GM12878 (cell line): Measurements from ENCODE around the gene ITGB2. TPM values are rescaled to one million over a fixed set of nuclear protein-coding genes. Genes with fewer than 3 reads are reported as not detected.

Experiments
- ATAC-seq: fragments of 200-7000 bp; cut with Tn5 transposase; 3 replicates; pipeline ENCODE4 v1.9.1; 2020; ENCODE audit warnings: mild to moderate bottlenecking, moderate library complexity
- BruUV-seq: library from RNA; stranded (reverse); fragments of 400-500 nt; replicated peaks from 2 replicates; lab custom pipeline; 2021; lab: Mats Ljungman, UMichigan
- CTCF ChIA-PET: fragments of 300-600 bp; sonication (Branson Sonifier 250); formaldehyde crosslinking; extraction: SDS; loops from one replicate; lab custom pipeline; 2021; ENCODE audit warnings: inconsistent platforms; lab: Yijun Ruan, JAX
- POLR2A ChIA-PET: fragments of 350-600 bp; formaldehyde crosslinking; extraction: SDS; loops from one replicate; lab custom pipeline; 2021; ENCODE audit warnings: inconsistent platforms; lab: Charles Lee
- RAD21 ChIA-PET: fragments of 300-600 bp; sonication (Branson Sonifier 250); formaldehyde crosslinking; loops from one replicate; lab custom pipeline; 2023; ENCODE audit warnings: antibody characterized with exemption; ENCODE audit not compliant: unreplicated experiment; lab: Charles Lee
- SMC1A ChIA-PET: fragments of 300-600 bp; sonication (Branson Sonifier 250); formaldehyde crosslinking; loops from one replicate; lab custom pipeline; 2023; ENCODE audit not compliant: unreplicated experiment, uncharacterized antibody; lab: Charles Lee
- DNase-seq: peaks from one replicate; pipeline ENCODE4 v3.0.0-alpha.2; 2011; ENCODE audit warnings: low read depth, low spot score
- FAIRE-seq: peaks from 3 replicates; lab custom pipeline; 2011; peaks lifted over from hg19 to GRCh38; lab: Jason Lieb, UNC
- H2AFZ ChIP-seq: 2 replicates; pipeline ENCODE4 v1.6.0; 2011; ENCODE audit warnings: low read depth, low read length, control low read depth; ENCODE audit not compliant: control insufficient read depth
- H3K27ac ChIP-seq: 2 replicates; pipeline ENCODE4 v1.5.1; 2011; ENCODE audit warnings: control low read depth; ENCODE audit not compliant: control insufficient read depth, insufficient read depth
- H3K27me3 ChIP-seq, 2 experiments: replicated peaks in 1 of 2; 2 replicates each; pipeline versions ENCODE4 v1.6.0 to v1.6.1; 2011; ENCODE audit warnings: low read length in 1 of 2; ENCODE audit not compliant: control insufficient read depth in 2 of 2, insufficient read depth in 2 of 2
- H3K36me3 ChIP-seq, 2 experiments: 2 replicates each; pipeline ENCODE4 v1.5.1; 2011; ENCODE audit warnings: low read length in 1 of 2; ENCODE audit not compliant: control insufficient read depth in 2 of 2, insufficient read depth in 2 of 2
- H3K4me1 ChIP-seq: 2 replicates; pipeline ENCODE4 v1.6.1; 2011; ENCODE audit warnings: mild to moderate bottlenecking, low read length, moderate library complexity, mixed read lengths; ENCODE audit not compliant: control insufficient read depth, insufficient read depth
- H3K4me2 ChIP-seq: 2 replicates; pipeline ENCODE4 v1.6.0; 2011; ENCODE audit warnings: control low read depth; ENCODE audit not compliant: control insufficient read depth, insufficient read depth
- H3K4me3 ChIP-seq: fragments of 200-600 bp; sonication (generic); 2 replicates; pipeline ENCODE4 v1.5.1; 2016
- H3K79me2 ChIP-seq: 2 replicates; pipeline ENCODE4 v1.6.0; 2011; ENCODE audit warnings: low read length; ENCODE audit not compliant: control insufficient read depth, insufficient read depth
- H3K9ac ChIP-seq: 2 replicates; pipeline ENCODE4 v1.8.0; 2011; ENCODE audit warnings: low read length, control low read depth, mixed read lengths; ENCODE audit not compliant: control insufficient read depth, insufficient read depth
- H3K9me3 ChIP-seq: replicated peaks from 3 replicates; pipeline ENCODE4 v1.5.1; 2011; ENCODE audit warnings: mild to moderate bottlenecking, low read length; ENCODE audit not compliant: control insufficient read depth, insufficient read depth
- H4K20me1 ChIP-seq: 2 replicates; pipeline ENCODE4 v1.6.0; 2011; ENCODE audit not compliant: control insufficient read depth, insufficient read depth
- BCL11A ChIP-seq: IDR thresholded peaks from 2 replicates; pipeline ENCODE4 v1.6.1; 2011; ENCODE audit warnings: low read depth, low read length
- CHD1 ChIP-seq: IDR thresholded peaks from 2 replicates; pipeline ENCODE4 v1.6.1; 2012; ENCODE audit warnings: low read depth, low read length, improper control_type of control experiment
- E2F4 ChIP-seq: IDR thresholded peaks from 2 replicates; pipeline ENCODE4 v1.6.1; 2012; ENCODE audit warnings: low read depth, low read length, improper control_type of control experiment
- EZH2 ChIP-seq: IDR thresholded peaks from 2 replicates; pipeline ENCODE4 v1.6.1; 2012; ENCODE audit warnings: low read depth, mild to moderate bottlenecking, control low read depth, inconsistent platforms, low read length, borderline replicate concordance; ENCODE audit not compliant: control insufficient read depth
- FOXK2 ChIP-seq: fragments of 450-650 bp; IDR thresholded peaks from 2 replicates; pipeline ENCODE4 v1.6.1; 2017; ENCODE audit warnings: mild to moderate bottlenecking, moderate library complexity
- IKZF1 ChIP-seq: fragments of 450-650 bp; conservative IDR thresholded peaks from 2 replicates; pipeline ENCODE4 v1.6.1; 2017; ENCODE audit warnings: antibody characterized with exemption, mild to moderate bottlenecking
- KAT2A ChIP-seq: conservative IDR thresholded peaks from 2 replicates; pipeline ENCODE4 v1.6.1; 2011; ENCODE audit warnings: low read depth, low read length; ENCODE audit not compliant: control insufficient read depth
- MLLT1 ChIP-seq: fragments of 450-650 bp; IDR thresholded peaks from 2 replicates; pipeline ENCODE4 v1.6.1; 2016; ENCODE audit warnings: mild to moderate bottlenecking
- PBX3 ChIP-seq: IDR thresholded peaks from 2 replicates; pipeline ENCODE4 v1.6.1; 2011; ENCODE audit warnings: mild to moderate bottlenecking, low read depth, low read length, moderate library complexity; ENCODE audit not compliant: insufficient replicate concordance
- RUNX3 ChIP-seq: IDR thresholded peaks from 2 replicates; pipeline ENCODE4 v1.6.1; 2012; ENCODE audit warnings: low read length, inconsistent platforms
- SMAD1 ChIP-seq: fragments of 450-650 bp; IDR thresholded peaks from 2 replicates; pipeline ENCODE4 v1.6.1; 2018; ENCODE audit warnings: mild to moderate bottlenecking, low read depth; ENCODE audit not compliant: partially characterized antibody
- SREBF2 ChIP-seq: IDR thresholded peaks from 2 replicates; pipeline ENCODE4 v1.6.1; 2012; ENCODE audit warnings: mild to moderate bottlenecking, low read length
- ZNF217 ChIP-seq: fragments of 450-650 bp; IDR thresholded peaks from 2 replicates; pipeline ENCODE4 v1.6.1; 2017; ENCODE audit warnings: antibody characterized with exemption, mild to moderate bottlenecking
- ZSCAN29 ChIP-seq: fragments of 450-650 bp; IDR thresholded peaks from 2 replicates; pipeline ENCODE4 v1.6.1; 2017; ENCODE audit warnings: mild to moderate bottlenecking, moderate library complexity
- ZZZ3 ChIP-seq: IDR thresholded peaks from 2 replicates; pipeline ENCODE4 v1.6.1; 2011; ENCODE audit warnings: low read depth; ENCODE audit not compliant: control insufficient read depth, insufficient read length
- WGBS: methylation state at CpG from one replicate; pipeline ENCODE4 v1.1.6; 2016; ENCODE audit warnings: low lambda C conversion rate; ENCODE audit not compliant: insufficient replicate concordance, insufficient coverage; ENCODE audit errors: missing lambda C conversion rate; 5-methylcytosine and 5-hydroxymethylcytosine counted together
- in situ Hi-C: fragments of 300-500 bp; cut with MboI; formaldehyde crosslinking; loops from 9 replicates; pipeline ENCODE4 v1.14.3; 2018; ENCODE audit warnings: mixed read lengths
- intact Hi-C: fragments of 100-400 bp; cut with micrococcal nuclease; formaldehyde crosslinking; loops from one replicate; pipeline ENCODE4 v1.14.2; 2022; ENCODE audit not compliant: unreplicated experiment
- polyA plus RNA-seq, 11 experiments: library from polyadenylated mRNA; depleted of rRNA in 4 of 11; unstranded in 6 of 11; stranded (reverse) in 5 of 11; fragments of >200 nt; fragmentation: Nextera tagmentation in 4 of 11; fragmentation: Illumina TruSeq in 1 of 11; extraction: Ambion mirVana in 4 of 11; extraction: Trizol in 1 of 11; gene quantifications; 1 replicate in 1 of 11; 2 replicates in 10 of 11; pipeline versions ENCODE4 v1.2.1 to v1.2.3, GENCODE V29; 2011 to 2016; ENCODE audit warnings: inconsistent platforms in 2 of 11, missing spikeins in 2 of 11, low read depth in 1 of 11
- total RNA-seq, 4 experiments: library from RNA; depleted of rRNA in 3 of 4; stranded (reverse); fragments of >200 nt in 3 of 4; fragmentation: Illumina TruSeq in 1 of 4; extraction: Trizol in 1 of 4; gene quantifications; 2 replicates each; pipeline versions ENCODE4 v1.2.1 to v1.2.3, GENCODE V29; 2013 to 2021
- TF ChIP-seq, protein P1 (sequence below): fragments of 450-650 bp; IDR thresholded peaks from 2 replicates; pipeline ENCODE4 v1.6.1; 2017; ENCODE audit warnings: borderline replicate concordance
- TF ChIP-seq, protein P2 (sequence below): IDR thresholded peaks from 2 replicates; pipeline ENCODE4 v1.6.1; 2012; ENCODE audit warnings: low read depth, low read length, improper control_type of control experiment
- TF ChIP-seq, protein P3 (sequence below): fragments of 450-650 bp; IDR thresholded peaks from 2 replicates; pipeline ENCODE4 v1.6.1; 2017; ENCODE audit warnings: mild to moderate bottlenecking, low read depth, inconsistent platforms; ENCODE audit not compliant: poor library complexity, severe bottlenecking

Gene ITGB2
- total and polyA plus RNA-seq, 10 of the 15 experiments (the other 5 are each of a cell fraction or from before 2014, with no cell fraction given), result 8.0 to 172 (median 58.9) TPM

DNA sequence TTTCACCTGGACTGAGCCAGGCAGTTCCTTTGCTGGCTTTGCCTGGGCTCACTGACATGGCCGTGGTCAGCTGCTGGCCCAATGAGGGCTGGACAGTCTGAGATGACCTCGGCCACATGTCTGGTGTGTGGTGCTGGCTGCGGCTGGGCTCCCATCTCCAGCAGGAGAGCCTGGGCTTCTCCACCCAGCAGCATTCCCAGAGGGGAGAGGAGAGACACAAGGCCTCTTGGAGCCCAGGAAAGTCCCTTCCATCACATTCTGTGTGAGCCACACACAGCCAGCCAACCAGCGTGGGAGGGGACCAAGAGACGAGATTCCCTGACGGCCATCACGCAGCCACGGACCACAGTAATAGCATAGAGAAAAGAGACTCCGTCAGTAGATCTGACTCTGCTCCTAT, 81.7 kb downstream of the ITGB2 start:
- H3K4me3 ChIP-seq, result no peak overlapping the region
- H3K9ac ChIP-seq, result no peak overlapping the region
- no peak overlapping the region for H3K4me2 ChIP-seq
- TF ChIP-seq IKZF1 (no peak), PBX3 (no peak), FOXK2 (no peak), ZNF217 (no peak), SMAD1 (no peak), ZZZ3 (no peak), ZSCAN29 (no peak), KAT2A (no peak), RUNX3 (no peak), BCL11A (no peak), SREBF2 (no peak), EZH2 (no peak), CHD1 (no peak), E2F4 (no peak), MLLT1 (no peak)
- TF ChIP-seq, protein P1, sequence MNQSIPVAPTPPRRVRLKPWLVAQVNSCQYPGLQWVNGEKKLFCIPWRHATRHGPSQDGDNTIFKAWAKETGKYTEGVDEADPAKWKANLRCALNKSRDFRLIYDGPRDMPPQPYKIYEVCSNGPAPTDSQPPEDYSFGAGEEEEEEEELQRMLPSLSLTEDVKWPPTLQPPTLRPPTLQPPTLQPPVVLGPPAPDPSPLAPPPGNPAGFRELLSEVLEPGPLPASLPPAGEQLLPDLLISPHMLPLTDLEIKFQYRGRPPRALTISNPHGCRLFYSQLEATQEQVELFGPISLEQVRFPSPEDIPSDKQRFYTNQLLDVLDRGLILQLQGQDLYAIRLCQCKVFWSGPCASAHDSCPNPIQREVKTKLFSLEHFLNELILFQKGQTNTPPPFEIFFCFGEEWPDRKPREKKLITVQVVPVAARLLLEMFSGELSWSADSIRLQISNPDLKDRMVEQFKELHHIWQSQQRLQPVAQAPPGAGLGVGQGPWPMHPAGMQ, result no peak
- TF ChIP-seq, protein P2, sequence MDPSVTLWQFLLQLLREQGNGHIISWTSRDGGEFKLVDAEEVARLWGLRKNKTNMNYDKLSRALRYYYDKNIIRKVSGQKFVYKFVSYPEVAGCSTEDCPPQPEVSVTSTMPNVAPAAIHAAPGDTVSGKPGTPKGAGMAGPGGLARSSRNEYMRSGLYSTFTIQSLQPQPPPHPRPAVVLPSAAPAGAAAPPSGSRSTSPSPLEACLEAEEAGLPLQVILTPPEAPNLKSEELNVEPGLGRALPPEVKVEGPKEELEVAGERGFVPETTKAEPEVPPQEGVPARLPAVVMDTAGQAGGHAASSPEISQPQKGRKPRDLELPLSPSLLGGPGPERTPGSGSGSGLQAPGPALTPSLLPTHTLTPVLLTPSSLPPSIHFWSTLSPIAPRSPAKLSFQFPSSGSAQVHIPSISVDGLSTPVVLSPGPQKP, result no peak
- TF ChIP-seq, protein P3, sequence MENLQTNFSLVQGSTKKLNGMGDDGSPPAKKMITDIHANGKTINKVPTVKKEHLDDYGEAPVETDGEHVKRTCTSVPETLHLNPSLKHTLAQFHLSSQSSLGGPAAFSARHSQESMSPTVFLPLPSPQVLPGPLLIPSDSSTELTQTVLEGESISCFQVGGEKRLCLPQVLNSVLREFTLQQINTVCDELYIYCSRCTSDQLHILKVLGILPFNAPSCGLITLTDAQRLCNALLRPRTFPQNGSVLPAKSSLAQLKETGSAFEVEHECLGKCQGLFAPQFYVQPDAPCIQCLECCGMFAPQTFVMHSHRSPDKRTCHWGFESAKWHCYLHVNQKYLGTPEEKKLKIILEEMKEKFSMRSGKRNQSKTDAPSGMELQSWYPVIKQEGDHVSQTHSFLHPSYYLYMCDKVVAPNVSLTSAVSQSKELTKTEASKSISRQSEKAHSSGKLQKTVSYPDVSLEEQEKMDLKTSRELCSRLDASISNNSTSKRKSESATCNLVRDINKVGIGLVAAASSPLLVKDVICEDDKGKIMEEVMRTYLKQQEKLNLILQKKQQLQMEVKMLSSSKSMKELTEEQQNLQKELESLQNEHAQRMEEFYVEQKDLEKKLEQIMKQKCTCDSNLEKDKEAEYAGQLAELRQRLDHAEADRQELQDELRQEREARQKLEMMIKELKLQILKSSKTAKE, result no peak
- H4K20me1 ChIP-seq, result no peaks in the 10 kb centered on the region
- no peaks in the 10 kb centered on the region for H3K9me3 ChIP-seq
- H2AFZ ChIP-seq, result no peak overlapping the region
- H3K27me3 ChIP-seq, result no peaks in the 10 kb centered on the region; a peak in 2 of 4 replicates
- ChIA-PET SMC1A (no interaction called here), CTCF (no interaction called here), POLR2A (no interaction called here), RAD21 (no interaction called here)
- intact Hi-C loops, result no loop called here
- ATAC-seq (no peak), DNase-seq (no peak), FAIRE-seq (no peak)
- H3K27ac ChIP-seq, result no peak overlapping the region
- in situ Hi-C loops, result no loop called here
- H3K36me3 ChIP-seq, result no peaks in the 10 kb centered on the region
- 67% methylated on average over 9 of the region's 9 CpGs for WGBS
- no TSS peak for BruUV-seq
- no peaks in the 10 kb centered on the region for H3K4me1 ChIP-seq
- no peaks in the 10 kb centered on the region for H3K79me2 ChIP-seq
